Fibroblast of mammary gland (primary cell): ENCODE measurements around the gene RGMA.

Experiments
- DNase-seq: peaks from one replicate; pipeline ENCODE4 v3.0.0-alpha.2; 2010; ENCODE audit warnings: low read depth
- H3K4me3 ChIP-seq: 2 replicates; pipeline ENCODE4 v1.5.1; 2011; ENCODE audit warnings: low read depth, mild to moderate bottlenecking, low read length, moderate library complexity; ENCODE audit not compliant: control insufficient read depth
- TF ChIP-seq, protein P1 (sequence below): conservative IDR thresholded peaks from 2 replicates; pipeline ENCODE4 v1.5.1; 2011; ENCODE audit warnings: low read depth, low read length, inconsistent platforms; ENCODE audit not compliant: control insufficient read depth, insufficient read depth

RGMA gene

DNA sequence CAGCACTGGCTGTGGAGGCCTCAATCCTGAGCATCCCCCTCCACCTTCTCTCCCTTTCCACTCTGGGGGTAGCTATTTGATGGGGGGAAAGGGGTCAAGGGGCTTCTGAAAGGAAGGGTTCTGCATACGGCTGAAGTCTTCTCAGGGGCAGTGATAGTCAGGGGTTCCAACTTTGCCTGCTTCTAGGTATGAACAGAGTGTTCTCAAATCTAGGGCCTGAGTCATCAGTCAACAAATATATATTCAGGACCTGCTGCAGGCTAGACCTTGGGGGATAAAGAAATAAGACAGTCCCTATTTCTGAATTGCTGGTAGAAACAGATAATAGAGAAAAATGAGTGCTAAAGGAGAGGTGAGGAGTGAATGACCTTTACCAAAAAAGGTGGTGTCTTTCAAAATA, 12.8 kb downstream of the RGMA start:
- TF ChIP-seq, protein P1, sequence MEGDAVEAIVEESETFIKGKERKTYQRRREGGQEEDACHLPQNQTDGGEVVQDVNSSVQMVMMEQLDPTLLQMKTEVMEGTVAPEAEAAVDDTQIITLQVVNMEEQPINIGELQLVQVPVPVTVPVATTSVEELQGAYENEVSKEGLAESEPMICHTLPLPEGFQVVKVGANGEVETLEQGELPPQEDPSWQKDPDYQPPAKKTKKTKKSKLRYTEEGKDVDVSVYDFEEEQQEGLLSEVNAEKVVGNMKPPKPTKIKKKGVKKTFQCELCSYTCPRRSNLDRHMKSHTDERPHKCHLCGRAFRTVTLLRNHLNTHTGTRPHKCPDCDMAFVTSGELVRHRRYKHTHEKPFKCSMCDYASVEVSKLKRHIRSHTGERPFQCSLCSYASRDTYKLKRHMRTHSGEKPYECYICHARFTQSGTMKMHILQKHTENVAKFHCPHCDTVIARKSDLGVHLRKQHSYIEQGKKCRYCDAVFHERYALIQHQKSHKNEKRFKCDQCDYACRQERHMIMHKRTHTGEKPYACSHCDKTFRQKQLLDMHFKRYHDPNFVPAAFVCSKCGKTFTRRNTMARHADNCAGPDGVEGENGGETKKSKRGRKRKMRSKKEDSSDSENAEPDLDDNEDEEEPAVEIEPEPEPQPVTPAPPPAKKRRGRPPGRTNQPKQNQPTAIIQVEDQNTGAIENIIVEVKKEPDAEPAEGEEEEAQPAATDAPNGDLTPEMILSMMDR, result no peak
- H3K4me3 ChIP-seq, result no peak overlapping the region
- no peak for DNase-seq

DNA sequence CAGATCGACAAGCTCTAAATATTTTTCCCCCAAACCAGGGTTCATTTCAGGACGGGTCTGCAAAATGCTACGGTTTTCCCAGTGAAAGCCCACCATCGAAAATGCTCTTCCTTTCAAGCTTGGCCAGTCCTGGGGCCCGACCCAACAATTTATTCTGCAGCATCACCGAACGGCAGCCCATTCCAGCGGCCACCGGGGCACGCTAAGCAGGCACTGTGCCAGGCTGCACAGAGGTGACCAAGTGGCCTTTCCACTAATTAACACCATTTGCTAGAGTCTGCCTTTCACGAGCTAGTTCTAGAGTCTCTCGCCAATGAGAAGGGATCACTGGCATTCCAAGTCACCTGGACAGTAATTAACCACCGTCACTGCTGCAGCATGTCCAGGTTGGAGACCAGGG, 14.4 kb downstream of the RGMA start:
- no peak overlapping the region for H3K4me3 ChIP-seq
- DNase-seq, result no peak
- TF ChIP-seq, protein P1, result no peak

DNA sequence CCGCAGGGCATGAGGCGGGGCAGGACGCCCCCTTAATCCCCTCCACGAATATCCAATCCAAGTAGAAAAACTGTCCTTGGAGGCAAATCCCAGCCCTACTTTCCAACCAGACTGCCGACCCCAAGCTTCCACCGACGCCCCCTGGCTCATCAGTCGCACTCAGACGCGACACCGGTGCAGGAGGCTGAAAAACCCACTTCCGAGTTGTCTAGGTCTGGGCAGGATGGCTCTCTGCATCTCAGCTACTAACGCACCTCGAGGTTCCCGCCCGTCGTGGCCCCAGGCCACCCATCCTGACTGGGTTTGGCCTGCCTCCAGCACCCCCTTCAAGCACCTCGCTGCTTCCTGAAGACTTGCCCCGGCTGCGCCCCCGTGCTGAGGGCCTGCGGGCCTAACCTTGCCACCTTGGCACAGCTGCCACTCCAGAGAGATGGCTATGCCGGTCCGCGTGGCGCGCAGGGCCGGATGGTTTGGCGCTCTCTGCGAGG, 15.5 kb downstream of the RGMA start:
- H3K4me3 ChIP-seq, result peak overlapping the region; percentile 20
- TF ChIP-seq, protein P1, result no peak
- no peak for DNase-seq

DNA sequence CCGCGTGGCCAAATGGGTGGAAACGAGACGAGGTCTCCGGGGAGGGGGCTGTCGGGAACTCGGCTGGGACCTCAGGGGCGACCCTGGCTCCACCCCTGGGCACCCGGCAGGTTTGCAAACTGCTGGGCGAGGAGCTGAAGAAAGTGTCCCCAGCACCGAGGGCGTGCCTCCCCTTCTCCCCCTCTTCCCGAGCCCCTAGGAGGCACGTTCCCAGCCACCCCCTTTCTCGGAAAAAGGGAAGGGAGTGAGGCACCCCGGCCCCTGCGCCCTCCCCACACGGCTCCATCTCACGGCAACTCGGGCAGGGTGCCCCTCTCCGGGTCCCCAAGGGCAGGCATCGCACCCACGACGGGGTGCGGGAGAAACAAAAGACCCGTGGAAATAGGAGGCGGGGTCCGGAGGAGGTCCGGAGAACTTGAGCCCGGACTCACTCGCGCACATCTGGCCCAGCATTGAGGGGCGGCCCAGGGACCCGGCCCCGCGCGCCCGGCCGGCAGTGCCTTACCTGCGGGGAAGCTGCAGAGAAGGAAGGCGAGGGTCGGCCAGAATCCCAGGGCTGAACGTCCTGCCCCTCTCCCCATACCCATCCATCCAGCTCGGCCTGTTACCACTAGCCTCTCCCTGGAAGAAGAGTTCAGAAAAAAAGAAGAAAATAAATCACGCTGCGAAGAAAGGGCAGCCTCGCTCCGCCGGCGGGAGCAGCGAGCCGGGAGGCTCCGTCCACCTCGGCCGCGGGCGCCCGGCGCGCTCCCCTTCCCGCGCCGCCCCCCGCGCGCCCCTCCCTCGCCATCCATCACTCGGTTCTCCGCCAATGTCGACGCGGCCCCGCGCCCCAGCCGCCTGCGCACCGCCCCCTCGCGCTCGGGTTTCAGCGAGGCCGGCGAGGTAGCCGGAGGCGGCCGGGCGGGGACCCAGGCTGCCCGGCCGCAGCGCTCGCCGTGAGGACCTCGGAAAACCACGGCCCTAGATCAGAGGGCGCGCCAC, 16.3 kb downstream of the RGMA start:
- TF ChIP-seq, protein P1, result no peak
- H3K4me3 ChIP-seq, result peak overlapping the region; percentile 64
- peak; percentile 53 for DNase-seq

DNA sequence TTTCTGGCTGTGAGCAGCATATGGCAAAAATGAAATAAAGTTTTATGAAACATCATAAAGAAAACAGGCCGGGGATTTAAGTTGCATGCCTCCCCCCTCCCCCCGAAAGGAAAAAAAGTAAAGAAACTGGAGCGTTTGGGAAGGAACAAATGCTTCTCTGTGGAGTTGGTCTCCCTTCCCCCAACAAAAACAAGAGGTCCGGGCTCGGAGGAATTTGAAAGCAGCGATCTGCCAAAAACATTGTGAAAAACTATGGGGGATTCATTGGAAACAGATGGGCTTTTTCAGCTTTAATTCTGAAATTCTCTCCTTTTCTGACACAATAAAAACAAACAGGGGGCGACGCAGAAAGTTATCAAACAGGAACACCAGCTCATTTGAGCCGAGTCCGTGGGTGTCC, 17.0 kb downstream of the RGMA start:
- TF ChIP-seq, protein P1, result no peak
- peak overlapping the region; percentile 64 for H3K4me3 ChIP-seq
- peak; percentile 77 for DNase-seq

DNA sequence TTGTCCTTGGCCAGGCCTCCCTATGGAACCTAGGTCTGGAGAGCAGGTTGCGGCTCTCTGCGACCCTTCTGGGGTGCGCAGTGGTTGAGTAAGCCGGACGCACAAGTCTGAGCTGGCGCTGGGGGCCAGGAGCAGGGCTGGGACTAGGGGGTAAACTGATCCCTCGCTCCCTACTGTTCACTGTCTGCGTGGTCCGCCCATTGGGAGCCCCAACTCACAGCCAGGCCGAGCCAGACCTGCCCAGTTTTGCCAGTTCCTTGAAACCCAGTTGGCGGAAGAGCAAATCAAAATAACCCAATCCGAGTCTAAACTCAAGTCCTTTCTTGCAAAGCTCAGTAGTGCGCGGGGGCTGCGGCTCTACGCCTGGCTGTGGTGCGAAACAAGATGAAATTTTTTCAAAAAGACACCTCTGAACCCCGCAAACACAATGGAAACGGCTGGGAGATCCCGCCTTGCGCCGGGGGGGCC, 17.5 kb downstream of the RGMA start:
- TF ChIP-seq, protein P1, result no peak
- H3K4me3 ChIP-seq, result peak overlapping the region; percentile 64
- peak; percentile 36 for DNase-seq
